ENCODE results near the gene EIF4B.
"Not testable (repeated sequence)": the region's sequence is repeated elsewhere in the genome, so short reads cannot be mapped to it uniquely, and the experiment has no call there.

Gene EIF4B

GRCh38 chr12:53005986-53006809 lies at the start of gene EIF4B:
Gene EIF4B (plus strand): TSS chr12:53006456. CDS start chr12:53006484, 28 bp downstream.
- DNase-seq = peak; percentile 100

DNA sequence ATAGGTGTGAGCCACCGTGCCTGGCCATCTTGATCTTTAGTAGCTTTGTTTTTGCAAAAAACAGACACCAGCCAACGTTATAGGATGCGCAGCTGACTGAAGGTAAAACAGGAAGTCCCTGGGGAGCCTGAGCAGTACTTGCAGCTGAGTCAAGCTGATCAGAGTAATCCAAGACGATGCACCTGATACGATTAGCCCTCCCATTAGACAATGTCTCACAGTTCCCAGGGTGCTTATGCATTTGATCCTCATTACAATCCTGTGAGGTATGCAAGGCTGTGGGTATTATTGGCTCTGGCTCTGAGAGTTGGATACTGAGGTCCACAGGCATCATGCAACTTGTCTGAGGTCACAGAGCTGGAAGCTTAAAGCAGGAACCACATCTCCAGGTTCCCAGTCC lies 49.3 kb upstream of the EIF4B start:
- DNase-seq = no peak

GRCh38 chr12:52964556-52965336 lies 41.5 kb upstream of the EIF4B start:
- DNase-seq = no peak

DNA sequence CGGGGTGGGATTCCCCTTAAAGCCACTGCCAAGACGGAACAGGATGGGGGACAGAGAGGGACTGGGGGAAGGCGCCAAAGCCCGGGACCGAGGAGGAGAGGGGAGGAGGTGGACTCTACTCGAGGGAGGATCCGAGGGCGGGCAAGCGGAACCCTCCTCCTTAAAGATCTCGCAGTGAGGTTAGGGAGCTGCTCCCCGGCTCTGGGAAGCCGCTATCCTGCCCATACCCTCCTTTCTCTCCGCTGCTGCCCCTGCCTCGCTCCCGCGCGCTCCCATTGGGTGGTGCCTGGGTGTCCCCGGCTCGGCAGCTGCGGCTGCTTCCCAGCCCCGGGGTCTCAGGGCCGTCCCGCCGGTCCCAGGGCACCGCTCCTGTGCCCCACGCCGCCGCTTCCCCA lies 40.9 kb upstream of the EIF4B start:
- no peak for DNase-seq

DNA sequence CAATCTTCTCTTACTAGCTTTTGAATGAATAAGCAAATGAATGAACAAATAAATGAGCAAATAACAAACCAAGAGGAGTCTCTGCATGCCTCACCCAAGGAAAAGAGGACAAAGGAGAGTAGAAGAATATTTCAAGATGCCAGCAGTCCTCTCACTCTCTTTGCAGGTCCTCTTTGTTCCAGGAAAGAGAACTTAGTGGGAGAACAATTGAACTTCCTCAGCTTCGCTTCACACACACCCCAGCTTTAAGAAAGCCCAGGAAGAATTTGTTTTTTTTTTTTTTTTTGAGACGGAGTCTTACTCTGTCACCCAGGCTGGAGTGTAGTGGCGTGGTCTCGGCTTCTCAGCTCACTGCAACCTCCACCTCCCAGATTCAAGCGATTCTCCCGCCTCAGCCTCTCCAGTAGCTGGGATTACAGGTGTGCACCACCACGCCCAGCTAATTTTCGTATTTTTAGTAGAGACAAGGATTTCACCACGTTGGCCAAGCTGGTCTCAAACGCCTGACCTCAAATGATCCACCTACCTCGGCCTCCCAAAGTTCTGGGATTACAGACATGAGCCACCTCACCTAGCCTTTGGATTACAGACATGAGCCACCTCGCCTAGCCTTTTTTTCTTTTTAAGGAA lies 37.0 kb upstream of the EIF4B start:
- no peak for DNase-seq

- no peak for DNase-seq
Observed at GRCh38 chr12:52969828-52970569, 36.3 kb upstream of the EIF4B start.

- no peak for DNase-seq
Observed at GRCh38 chr12:52971679-52972329, 34.5 kb upstream of the EIF4B start.

DNA sequence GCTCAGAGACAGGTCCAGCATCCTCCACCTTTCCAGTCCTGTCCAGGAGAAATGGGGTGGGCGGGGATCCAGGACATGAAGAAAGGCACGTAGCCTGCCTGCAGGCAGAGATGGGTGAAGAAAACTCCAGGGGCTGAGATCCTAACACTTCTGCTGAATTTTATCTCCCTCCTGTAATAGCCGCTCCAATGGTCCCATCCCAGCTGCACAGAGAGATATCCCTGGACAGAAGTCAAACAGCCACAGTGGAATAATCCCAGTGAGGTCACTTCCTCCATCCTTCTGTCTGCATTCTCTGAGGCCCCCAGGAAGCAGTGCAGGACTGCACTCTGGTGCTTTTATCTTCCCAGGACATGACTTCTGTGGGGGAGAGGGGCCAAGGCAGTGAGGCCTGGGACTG lies 31.1 kb upstream of the EIF4B start:
- no peak for DNase-seq

DNA sequence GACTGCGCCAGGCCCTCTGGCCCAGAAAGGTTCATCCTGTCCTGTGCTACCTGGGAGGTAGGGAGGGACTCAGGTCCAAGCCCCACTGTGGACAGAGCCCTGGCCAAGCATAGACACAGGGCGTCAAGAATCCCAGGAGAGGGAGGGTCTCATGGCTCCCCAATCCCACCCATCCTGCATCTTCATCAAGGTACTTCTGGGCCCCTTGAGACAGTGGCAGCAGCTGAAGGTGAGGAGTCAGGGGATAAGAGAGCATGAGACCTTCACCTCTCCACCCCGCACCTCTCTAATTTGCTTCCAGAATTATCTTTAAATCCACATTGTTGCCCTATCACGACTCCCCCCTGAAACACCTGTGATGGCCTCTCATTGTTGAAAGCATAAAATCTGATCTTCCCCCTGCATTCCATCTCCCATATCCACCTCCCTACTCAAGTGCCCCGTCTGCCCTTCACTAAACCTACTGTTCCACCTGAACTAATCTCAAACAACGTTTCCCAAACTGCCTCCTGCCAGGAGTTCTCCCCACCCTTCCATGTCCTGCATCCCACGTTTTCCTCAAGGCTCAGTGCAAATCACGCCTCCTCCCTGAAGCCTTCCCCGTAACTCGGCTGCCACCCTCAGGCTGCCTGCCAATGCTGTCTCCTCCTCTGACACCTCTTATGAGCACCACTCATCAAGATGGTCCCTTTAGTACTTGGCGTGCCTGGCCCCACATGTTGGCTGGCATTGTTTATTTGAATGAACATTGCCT lies 30.3 kb upstream of the EIF4B start:
- DNase-seq = no peak

DNA sequence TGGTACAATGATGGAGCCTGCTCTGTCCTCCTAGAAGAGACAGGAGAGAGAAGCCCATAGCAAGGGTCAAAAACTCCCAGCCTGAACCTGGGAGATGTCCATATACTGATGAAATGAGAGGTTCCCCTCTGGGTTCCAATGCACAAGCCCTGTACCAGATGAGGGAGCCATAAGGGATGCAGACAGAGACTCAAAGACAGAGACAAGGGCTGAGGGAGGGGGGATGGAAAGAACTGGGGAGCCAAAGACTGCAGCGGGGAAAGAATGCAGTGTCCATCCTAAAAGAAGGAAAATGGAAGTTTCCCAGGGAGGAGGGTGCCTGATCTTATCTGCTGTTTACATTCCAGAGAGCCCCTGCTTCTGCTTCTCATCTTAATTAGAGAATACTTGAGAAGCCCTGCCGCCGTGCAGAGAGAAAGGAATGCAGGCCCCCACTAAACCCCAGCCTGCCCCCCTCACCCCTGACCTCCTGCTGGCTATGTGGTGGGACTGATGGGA lies 29.6 kb upstream of the EIF4B start:
- DNase-seq = no peak

- no peak for DNase-seq
Observed at GRCh38 chr12:52977170-52977569, 29.1 kb upstream of the EIF4B start.

GRCh38 chr12:52980096-52980649 lies 26.1 kb upstream of the EIF4B start:
- no peak for DNase-seq

DNA sequence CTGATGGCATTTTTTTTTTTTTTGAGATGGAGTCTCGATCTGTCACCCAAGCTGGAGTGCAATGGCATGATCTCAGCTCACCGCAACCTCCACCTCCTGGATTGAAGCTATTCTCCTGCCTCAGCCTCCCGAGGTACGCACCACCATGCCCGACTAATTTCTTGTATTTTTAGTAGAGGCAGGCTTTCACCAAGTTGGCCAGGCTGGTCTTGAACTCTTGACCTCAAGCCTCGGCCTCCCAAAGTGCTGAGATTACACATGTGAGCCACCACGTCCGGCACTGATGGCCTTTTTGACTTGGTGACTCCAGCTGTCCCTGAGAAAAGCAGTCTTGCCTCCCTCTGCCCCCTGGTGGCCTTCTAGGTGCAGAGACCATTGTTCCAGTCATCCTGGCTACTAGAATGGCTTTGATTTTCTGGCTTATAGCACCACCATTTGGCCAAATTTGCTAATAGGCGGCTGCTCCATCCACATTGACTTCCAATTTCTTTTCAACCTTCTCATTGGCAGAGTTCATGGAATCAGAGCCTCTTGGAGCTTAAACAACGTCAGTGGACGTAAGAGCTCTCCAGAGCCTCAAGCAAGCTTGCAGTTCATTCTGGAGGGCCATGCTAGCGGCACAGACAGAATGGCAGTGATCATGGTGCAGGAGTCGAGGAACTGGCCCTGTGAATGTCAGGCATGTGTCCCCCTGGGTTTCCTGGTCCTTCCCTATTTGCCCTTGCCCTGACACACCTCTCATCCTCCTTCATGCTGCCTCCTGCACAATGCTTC lies 25.4 kb upstream of the EIF4B start:
- peak; percentile 84 for DNase-seq

DNA sequence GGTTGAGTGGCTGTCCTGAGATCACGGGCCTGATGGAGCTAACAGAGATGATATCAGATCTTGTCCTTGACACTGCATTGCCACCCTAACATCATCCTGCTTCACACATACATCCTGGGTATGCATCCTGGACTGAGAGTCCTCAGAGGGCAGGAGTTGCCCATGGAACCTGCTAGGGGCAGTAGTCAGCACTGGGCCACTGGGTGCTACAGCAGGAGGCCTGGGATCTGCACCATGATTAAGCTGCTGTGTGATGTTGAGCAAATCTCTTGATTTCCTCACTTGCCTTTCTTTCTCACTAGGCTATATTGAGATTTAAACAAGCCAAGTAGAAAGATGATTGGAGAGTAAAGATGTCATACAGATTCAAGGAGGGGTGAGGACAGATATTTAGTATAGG lies 22.1 kb upstream of the EIF4B start:
- no peak for DNase-seq

- DNase-seq = no peak
Observed at GRCh38 chr12:52988898-52989297, 17.4 kb upstream of the EIF4B start.

DNA sequence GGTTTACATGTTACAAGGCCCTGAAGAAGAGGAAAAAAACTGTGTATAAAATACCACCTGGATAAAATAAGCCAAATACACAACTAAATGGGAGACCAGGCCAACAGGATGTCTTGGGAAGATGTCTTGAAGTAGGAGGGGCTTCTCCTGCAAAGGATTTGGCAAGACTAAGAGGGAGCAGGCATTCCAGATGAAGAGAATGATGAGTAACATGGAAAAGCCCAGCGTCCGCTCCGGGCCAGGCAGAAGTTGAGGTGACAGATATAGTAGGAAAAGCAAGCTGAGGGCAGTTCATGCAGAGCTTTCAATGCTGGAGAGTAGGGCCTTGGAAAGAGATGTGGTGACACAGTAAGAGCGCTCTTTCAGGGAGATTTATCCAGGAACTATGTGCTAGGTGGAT lies 16.1 kb upstream of the EIF4B start:
- DNase-seq = no peak

GRCh38 chr12:52992240-52992639 lies 14.0 kb upstream of the EIF4B start:
- DNase-seq = not testable (repeated sequence)

DNA sequence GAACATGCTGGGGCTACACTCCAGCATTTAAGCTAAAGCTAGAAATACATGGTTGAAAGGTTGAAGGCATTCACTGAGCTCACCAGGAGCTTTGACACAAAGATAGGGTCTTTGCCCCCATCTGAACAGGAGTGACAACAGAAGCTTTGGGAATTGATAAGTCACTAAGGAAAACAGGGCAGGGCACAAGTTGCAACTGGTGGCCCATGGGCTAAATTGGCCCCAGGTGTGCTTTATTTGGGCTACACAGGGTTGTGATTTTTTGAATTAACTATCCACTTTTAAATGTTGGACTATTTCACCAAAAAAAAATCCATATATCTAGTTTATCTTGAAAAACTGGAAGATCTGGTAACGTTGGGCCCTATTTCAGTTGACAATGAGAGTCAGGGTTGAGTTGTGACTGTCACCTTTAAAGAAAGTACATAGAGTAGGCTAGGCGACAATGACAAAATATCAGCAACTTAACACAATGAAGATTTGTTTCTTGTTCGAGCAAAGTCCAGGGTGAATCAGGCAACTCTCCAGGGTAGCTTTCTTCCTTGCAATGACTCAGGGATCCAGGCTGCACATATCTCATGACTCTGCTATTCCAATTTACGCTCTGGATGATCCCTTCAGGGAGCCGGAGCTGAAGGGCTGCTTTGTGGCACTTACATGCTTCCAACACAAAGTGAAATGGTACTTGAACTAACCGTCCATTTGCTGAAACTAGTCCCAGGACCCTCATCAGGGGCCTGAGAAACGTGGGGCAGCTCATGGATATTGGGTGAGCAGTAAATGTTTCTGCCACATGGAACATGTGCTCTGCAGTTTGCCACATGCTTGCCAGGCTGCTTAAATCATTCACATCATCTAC lies 13.3 kb upstream of the EIF4B start:
- no peak for DNase-seq

- DNase-seq = no peak
Observed at GRCh38 chr12:52993558-52993869, 12.7 kb upstream of the EIF4B start.

DNA sequence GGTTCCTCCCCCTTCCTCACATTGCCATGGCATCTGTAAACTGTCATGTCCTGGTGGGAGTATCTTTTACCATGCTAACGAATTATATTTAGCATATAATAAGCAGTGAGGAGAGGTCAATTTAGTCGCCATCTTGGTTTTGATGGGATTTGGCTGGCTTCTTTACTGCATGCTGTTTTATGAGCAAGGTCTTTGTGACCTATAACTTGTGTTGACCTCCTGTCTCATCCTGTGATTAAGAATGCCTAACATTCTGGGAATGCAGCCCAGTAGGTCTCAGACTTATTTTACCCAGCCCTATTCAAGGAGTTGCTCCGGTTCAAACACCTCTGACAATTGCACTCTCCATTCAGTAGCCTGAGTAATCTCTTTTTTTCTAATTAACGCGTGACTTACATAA lies 2.1 kb upstream of the EIF4B start:
- DNase-seq = no peak

All from CD4-positive, alpha-beta T cell treated with Interleukin-4 for 4 hours (primary cell).